Body of pancreas (tissue), 4 donors: Measurements from ENCODE around the gene OAF. TPM values are rescaled to one million over a fixed set of nuclear protein-coding genes. Genes with fewer than 3 reads are reported as not detected.

Experiments
- ATAC-seq: fragments of 150-250 bp; one replicate; pipeline ENCODE4 v1.9.1; 2016
- DNase-seq, 4 donors: peaks; one replicate each; pipeline ENCODE4 v3.0.0-alpha.2; 2019
- H3K27ac ChIP-seq, 4 donors: fragments of 200-600 bp; sonication (generic); 1 replicate in 3 of 4; 2 replicates in 1 of 4; pipeline versions ENCODE4 v1.5.1 to v1.6.1; 2016 to 2019; ENCODE audit warnings: mild to moderate bottlenecking in 1 of 4, mixed read lengths in 1 of 4, moderate library complexity in 1 of 4
- H3K27me3 ChIP-seq, 2 donors: fragments of 200-600 bp; sonication (generic); one replicate each; pipeline ENCODE4 v1.6.0; 2016; ENCODE audit warnings: mild to moderate bottlenecking in 1 of 2
- H3K36me3 ChIP-seq, 2 donors: fragments of 200-600 bp; sonication (generic); replicated peaks in 1 of 2; 2 replicates each; pipeline ENCODE4 v1.5.1; 2016; ENCODE audit warnings: low read depth in 2 of 2; ENCODE audit not compliant: insufficient read depth in 1 of 2
- H3K4me1 ChIP-seq: fragments of 200-600 bp; sonication (generic); one replicate; pipeline ENCODE4 v1.6.0; 2016
- H3K4me3 ChIP-seq, 2 donors: fragments of 200-600 bp; sonication (generic); 1 replicate in 1 of 2; 2 replicates in 1 of 2; pipeline ENCODE4 v1.5.1; 2016 to 2019
- H3K9me3 ChIP-seq, 3 donors: fragments of 200-600 bp; sonication (generic); 1 replicate in 2 of 3; 2 replicates in 1 of 3; pipeline ENCODE4 v1.5.1; 2016
- CTCF ChIP-seq, 7 experiments: fragments of 450-650 bp in 4 of 7; fragments of 200-600 bp in 3 of 7; sonication (generic) in 3 of 7; IDR thresholded peaks; one replicate each; pipeline ENCODE4 v1.5.1; 2016 to 2019; ENCODE audit warnings: antibody characterized with exemption in 7 of 7
- POLR2A ChIP-seq, 3 donors: fragments of 450-650 bp; IDR thresholded peaks; one replicate each; pipeline ENCODE4 v1.6.1; 2016; ENCODE audit warnings: antibody characterized with exemption in 3 of 3, mild to moderate bottlenecking in 2 of 3
- WGBS, 2 donors: methylation state at CpG; one replicate each; pipeline ENCODE4 v1.1.5; 2017; 5-methylcytosine and 5-hydroxymethylcytosine counted together
- intact Hi-C: fragments of 100-400 bp; cut with DNase I; formaldehyde crosslinking; loops from one replicate; pipeline ENCODE4 v1.15.1; 2023
- total RNA-seq, 2 donors: library from RNA; depleted of rRNA; stranded (reverse); fragments of >200 nt; gene quantifications; one replicate each; pipeline ENCODE4 v1.1.0, GENCODE V29; 2016

The OAF gene
- total RNA-seq, 2 donors from 2014 or later = 53.7 to 67.7 TPM

GRCh38 chr11:120216426-120217102, 5.7 kb downstream of the OAF start:
- Histone ChIP-seq H3K9me3 (no peaks in the 10 kb centered on the region), H3K36me3 (no peaks in the 10 kb centered on the region), H3K4me1 (peaks cover 93% of the 10 kb centered on the region), H3K4me3 (no peak overlapping the region), H3K27ac (peak overlapping the region in 2 of 4 donors; percentile 32 to 46), H3K27me3 (no peaks in the 10 kb centered on the region)
- WGBS, 2 donors = 78 to 87% methylated on average over 7 to 8 of the region's 8 CpGs
- DNase-seq = no peak
- ATAC-seq = no peak
- intact Hi-C loops = no loop called here
- TF ChIP-seq POLR2A (IDR thresholded peaks at IDR 0.05) (no peak), CTCF (IDR thresholded peaks at IDR 0.05) (no peak)

- no peak overlapping the region for H3K4me3 ChIP-seq
- WGBS, 2 donors = 78% methylated on average over 12 of the region's 12 CpGs
- H3K4me1 ChIP-seq = peaks cover 94% of the 10 kb centered on the region
- H3K9me3 ChIP-seq = no peaks in the 10 kb centered on the region
- TF ChIP-seq POLR2A (IDR thresholded peaks at IDR 0.05) (no peak), CTCF (IDR thresholded peaks at IDR 0.05) (no peak)
- DNase-seq = no peak
- no peaks in the 10 kb centered on the region for H3K27me3 ChIP-seq
- intact Hi-C loops = no loop called here
- ATAC-seq = no peak
- H3K27ac ChIP-seq = peak overlapping the region in 2 of 4 donors; percentile 54
- H3K36me3 ChIP-seq = no peaks in the 10 kb centered on the region
These were observed 6.7 kb downstream of the OAF start for GRCh38 chr11:120217526-120217925.

- 49 to 62% methylated on average over 4 to 11 of the region's 12 CpGs for WGBS, 2 donors
- no peak overlapping the region for H3K4me3 ChIP-seq
- peaks cover 88% of the 10 kb centered on the region for H3K4me1 ChIP-seq
- ATAC-seq (peak; percentile 31), DNase-seq (peak in 3 of 4 donors; percentile 35 to 70 (median 49))
- H3K9me3 ChIP-seq = no peaks in the 10 kb centered on the region
- intact Hi-C loops = no loop called here
- peak overlapping the region; percentile 38 to 54 (median 48) for H3K27ac ChIP-seq
- H3K27me3 ChIP-seq = no peaks in the 10 kb centered on the region
- TF ChIP-seq CTCF (IDR thresholded peaks at IDR 0.05) (no peak), POLR2A (IDR thresholded peaks at IDR 0.05) (no peak)
- no peaks in the 10 kb centered on the region for H3K36me3 ChIP-seq
These were observed 7.3 kb downstream of the OAF start for GRCh38 chr11:120217941-120218694.

GRCh38 chr11:120218695-120219033, 7.8 kb downstream of the OAF start:
- Histone ChIP-seq H3K4me1 (peaks cover 83% of the 10 kb centered on the region), H3K4me3 (no peak overlapping the region), H3K9me3 (no peaks in the 10 kb centered on the region), H3K36me3 (no peaks in the 10 kb centered on the region), H3K27me3 (no peaks in the 10 kb centered on the region), H3K27ac (peak overlapping the region in 2 of 4 donors; percentile 38 to 54)
- TF ChIP-seq POLR2A (IDR thresholded peaks at IDR 0.05) (no peak), CTCF (IDR thresholded peaks at IDR 0.05) (no peak)
- WGBS, 2 donors = 61 to 74% methylated on average over 9 to 10 of the region's 10 CpGs
- ATAC-seq (no peak), DNase-seq (no peak)
- intact Hi-C loops = no loop called here
